ENCODE measurements around the gene AK9.
A peak's percentile ranks its signal among the peaks of the same experiment; 100 is the strongest.

Gene AK9

DNA sequence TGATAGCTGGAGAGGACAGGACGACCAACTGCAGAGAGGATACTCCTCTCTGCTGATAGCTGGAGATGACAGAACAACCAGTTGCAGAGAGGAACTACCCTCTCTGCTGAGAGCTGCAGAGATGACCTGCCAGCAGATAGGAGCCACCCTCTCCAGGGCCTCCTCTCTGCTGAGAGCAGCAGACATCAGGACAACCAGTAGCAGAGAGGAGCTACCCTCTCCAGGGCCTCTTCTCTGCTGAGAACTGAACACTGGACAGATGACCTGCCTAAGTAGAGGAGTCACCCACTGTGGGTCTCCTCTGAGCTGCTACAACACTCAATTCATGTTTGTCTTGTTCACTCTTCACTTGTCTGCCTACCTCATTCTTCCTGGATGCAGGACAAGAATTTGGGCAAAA is 180.6 kb downstream of the AK9 start:
- DNase-seq (ENCODE audit: low read depth), result no peak

DNA sequence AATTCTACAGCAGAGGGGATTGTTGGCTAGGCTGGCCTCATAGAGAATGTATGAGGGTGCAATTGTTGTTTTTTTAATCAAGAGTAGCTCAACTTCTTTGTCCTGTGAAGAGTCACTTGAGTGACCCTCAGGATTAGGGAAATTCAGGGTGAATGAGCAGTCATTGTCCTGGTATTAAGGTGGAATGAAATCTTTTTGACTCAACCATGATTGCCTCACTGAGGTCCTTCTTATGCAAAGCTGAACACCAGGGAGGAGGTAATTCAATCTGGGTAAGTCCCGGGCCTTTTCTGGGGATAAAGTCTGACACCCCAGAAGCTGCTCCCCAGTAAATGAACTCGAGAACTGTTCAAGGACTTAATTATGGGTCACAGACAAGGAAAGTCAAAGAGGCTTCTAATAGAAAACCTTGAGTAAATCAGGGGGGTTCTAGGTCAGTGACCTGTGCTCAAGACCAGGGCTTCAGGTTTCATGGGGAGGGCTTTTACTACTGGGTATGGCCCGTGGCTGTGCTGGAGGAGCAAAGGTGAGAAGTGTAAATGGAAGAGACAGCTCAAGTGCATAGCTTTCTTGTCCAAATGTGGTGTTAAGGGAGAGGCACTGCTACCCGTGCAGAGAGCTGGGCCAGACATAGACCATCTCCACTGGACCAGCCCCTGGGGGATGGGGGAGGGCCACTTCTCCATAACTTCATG is 182.7 kb downstream of the AK9 start:
- DNase-seq (ENCODE audit: low read depth), result no peak

GRCh38 chr6:109507490-109508072 is 183.4 kb downstream of the AK9 start:
- DNase-seq (ENCODE audit: low read depth), result no peak

- no peak for DNase-seq (ENCODE audit: low read depth)
Measured at GRCh38 chr6:109506841-109507240, 184.2 kb downstream of the AK9 start.

DNA sequence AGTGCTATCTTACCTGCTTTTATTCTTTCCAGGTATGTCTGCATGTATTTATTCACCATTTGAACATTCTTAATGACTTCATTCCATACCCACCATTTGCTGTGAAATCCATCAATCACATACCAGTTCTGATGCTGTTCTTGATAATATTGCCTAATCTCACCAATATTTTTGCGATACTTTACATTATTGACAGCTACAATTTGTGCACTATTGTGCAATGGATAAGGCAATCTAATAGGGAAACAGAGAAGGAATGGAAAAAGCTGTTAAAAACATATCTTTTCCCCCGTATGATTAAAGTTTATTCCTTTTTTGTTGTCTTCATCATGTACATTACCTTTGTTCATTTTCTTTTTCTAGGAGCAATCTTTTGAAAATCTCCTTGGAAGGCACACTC is 184.7 kb downstream of the AK9 start:
- no peak for DNase-seq (ENCODE audit: low read depth)

DNA sequence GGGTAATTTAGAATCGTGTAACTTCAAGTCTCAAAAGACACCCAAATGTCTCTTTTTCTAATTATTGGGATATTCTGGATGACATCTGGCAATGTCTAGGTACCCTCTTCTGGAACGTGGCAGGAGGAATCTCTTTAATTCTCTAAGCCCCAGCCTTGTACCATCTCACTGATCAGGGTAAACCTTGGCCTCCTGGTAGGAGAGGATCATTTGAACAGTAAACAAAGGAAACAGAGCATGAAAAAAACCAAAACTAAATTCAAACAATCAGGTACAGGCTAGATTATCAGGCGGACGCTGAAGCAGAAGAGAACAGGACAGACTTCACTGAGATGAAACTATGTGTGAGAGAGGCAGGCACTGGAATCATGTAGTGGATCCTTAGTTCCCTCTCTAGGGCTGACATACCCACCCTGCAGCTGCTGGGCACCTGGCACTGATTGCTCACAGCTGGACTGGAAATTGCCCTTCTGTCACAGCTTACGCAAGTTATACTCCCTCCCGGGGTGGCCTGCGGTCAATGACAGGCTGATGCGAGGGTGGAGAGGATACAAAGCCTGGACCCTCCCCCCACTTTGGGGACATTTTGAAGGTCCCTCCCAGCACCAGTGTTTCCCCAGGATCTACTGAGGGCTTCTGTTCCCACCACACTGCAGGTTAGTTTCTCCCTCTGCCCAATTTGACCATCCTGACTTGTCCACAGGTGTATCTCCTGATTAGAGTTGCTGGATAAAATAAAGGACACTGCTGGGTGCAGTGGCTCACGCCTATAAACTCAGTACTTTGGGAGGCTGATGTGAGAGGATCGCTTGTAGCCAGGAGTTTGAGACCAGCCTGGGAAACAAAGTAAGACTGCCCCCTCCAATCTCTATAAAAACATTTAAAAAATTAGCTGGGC is 187.4 kb downstream of the AK9 start:
- DNase-seq (ENCODE audit: low read depth), result no peak

DNA sequence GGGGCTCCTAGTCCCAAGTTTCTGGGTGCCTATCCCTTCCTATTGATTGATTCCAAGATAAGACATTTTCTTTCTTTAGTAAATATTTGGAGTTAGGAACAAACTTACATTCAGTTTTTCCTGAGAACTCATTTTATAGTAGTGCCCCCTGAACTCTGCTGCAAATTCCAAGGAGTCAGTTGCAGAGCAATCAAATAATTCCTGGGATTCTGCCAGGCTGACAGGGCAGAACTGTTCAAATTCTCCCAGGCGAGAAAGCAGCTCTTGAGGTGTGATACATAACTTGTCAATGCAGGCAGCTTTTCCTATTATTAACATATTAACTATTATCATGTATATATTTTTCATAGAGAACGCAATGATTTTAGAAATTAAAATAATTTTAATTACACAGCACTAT is 192.1 kb downstream of the AK9 start:
- DNase-seq (ENCODE audit: low read depth), result no peak

DNA sequence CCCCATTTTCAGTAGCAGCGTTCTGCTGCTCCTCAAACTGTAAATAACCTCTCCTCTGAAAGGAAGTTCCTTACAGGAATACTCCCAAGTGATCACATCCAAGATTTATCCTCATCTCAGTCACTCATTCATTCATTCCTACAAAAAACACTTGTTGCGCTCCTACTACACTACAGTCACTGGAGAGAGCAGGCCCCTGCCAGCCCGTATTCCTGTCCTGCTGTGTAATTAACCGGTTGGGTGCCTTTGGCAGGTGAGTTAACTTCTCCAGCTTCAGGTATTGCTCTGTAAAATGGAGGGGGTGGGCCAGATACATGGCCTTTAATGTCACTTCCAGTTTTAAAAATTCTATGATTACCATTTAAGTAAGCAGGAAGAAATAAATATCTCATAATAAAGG is 192.9 kb downstream of the AK9 start:
- DNase-seq (ENCODE audit: low read depth), result no peak

DNA sequence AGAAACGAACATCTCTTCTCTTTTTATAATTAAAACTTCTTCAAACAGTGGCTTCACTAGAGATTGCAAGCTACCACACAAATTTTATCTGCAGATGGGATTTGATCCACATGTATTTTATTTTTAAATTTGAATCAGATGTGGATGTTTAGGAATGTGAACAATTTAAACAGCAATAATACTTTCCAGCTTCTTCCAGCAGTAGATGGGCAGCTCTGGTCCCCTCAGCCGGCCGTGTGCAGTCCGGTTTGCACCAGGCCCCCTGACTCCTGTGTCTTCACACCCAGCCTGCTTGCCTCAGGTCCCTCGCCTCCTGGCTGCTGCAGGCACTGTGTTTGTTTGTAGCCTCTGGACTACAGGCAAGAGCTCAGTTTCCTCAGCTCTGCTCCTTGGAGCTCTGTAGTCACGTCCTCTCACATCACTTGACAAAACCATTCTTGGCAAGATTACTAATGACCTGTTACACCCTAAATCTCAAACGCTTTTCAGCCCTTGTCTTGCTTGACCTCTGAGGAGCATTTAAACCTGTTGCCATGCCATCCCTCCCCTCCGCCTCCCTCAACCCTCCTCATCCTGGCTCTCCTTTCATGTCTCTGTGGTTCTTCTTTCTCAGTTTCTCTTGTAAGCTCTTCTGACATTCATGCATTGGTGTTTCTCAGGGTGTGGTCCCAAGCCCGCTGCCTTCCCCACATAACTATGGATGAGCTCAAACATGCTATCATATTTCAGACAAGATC is 194.8 kb downstream of the AK9 start:
- no peak for DNase-seq (ENCODE audit: low read depth)

DNA sequence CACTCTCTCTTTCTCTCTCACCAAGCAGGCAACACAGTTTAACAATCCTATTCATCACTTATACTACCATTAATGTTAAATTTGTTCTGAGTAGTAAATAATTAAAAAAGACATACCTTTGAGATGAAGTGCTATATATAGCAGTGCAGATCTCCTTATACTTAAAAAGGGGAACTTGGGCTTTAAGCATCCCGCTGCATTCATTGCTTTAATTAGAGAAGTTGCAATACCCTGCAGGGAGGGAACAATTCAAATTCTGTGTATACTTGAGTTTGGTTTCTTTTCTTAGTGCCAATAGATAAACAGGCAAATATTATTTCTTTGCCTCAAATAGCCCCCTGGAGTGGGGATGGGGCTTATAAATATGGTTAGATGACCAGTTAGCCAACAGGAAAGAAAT is 197.1 kb downstream of the AK9 start:
- DNase-seq (ENCODE audit: low read depth), result no peak

DNA sequence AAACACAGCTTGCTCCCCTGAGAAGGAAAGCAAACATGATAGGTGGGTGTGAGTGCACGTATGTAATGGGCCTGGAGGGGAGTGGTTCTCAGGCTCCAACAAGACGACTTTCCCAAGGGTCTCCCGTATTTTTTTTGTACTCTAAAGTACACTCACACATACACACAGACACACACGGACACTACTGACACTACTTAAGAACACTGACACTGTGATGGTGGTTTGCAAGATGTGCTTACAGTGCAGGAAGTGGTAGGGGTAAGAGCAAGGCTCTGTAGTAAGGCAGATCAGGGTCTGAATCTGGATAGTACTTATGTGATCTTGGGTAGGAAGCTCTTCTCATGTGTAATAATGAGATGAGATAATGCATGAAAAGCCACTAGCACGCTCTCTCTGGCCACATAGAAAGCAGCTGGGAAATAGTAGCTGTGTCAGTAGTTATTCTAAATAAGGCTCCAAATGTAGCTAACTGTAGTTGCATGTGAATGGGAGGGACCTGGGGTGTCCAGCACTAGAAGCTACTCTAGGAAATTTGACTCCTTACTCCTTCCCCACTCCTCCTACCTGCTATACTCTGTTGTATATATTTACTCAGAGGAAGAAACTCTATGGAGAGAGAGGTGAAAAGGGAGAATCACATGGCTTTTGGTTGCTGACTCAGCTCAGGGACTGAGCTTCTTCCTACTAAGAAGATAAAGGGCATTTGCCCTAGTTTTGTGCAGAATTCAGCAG is 199.6 kb downstream of the AK9 start:
- no peak for DNase-seq (ENCODE audit: low read depth)

- DNase-seq (ENCODE audit: low read depth), result no peak
Measured at GRCh38 chr6:109490713-109491112, 200.3 kb downstream of the AK9 start.

DNA sequence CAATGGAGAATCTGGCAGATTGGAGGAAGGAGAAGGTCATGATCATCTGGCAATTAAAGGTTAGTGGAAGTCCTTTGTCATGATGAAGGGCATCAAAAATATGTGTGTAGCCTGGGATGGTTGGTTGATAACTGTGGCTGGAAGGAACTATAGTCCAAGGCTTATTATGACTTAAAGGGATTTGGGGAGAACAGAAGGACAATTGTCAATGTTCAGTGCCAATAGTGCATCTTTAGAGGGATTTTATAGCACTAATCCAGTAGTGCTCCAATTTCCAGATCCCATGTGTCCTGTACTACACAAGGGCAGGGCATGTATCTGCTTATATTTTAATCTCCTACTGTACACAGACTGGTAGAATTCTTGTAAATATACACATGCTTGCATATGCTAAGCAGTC is 203.0 kb downstream of the AK9 start:
- no peak for DNase-seq (ENCODE audit: low read depth)

DNA sequence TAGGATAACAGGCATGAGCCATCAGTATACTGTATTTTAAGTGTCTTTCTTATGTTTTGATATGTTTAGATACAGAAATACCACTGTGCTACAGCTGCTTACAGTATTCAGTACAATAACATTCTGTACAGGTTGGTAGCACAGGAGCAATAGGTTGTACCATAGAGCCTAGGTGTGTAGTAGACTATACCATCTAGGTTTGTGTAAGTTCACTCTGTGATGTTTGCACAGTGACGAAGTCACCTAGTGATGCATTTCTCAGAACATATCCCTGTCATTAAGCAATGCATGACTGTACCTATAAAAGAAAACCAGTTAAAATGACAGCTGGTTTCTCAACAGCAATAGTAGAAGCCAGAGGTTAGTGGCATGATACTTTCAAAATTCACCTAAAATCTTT is 204.9 kb downstream of the AK9 start:
- no peak for DNase-seq (ENCODE audit: low read depth)

- no peak for DNase-seq (ENCODE audit: low read depth)
Measured at GRCh38 chr6:109485266-109485935, 205.6 kb downstream of the AK9 start.

GRCh38 chr6:109484122-109484521 is 206.9 kb downstream of the AK9 start:
- DNase-seq (ENCODE audit: low read depth), result no peak

DNA sequence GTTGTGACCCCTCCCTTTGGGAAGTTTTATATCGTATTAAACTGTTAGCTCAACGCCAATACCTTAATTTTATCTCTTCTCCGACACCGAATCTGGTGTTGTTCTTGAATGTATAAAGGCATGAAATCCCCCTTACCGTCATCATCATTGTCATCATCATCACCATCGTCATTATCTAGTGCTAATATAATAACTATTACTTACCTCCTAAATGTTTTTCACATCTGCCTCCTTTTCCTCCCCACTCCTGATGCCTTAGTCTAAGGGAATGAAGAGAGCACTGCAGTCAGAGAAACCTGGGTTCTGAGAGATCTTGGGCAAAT is 207.3 kb downstream of the AK9 start:
- no peak for DNase-seq (ENCODE audit: low read depth)

GRCh38 chr6:109482905-109483734 is 207.9 kb downstream of the AK9 start, which contains the start of gene ZBTB24:
Gene ZBTB24, minus strand, starts transcription at chr6:109483219. Its CDS starts 1,193 bp downstream, at chr6:109482026.
- peak; percentile 70 for DNase-seq (ENCODE audit: low read depth)

GRCh38 chr6:109480993-109481480 is 210.0 kb downstream of the AK9 start:
- DNase-seq (ENCODE audit: low read depth), result no peak

Data from stimulated activated CD8-positive, alpha-beta memory T cell treated with anti-CD3 and anti-CD28 coated beads, Interleukin-15, amount 100 ng/mL, for 24 hours (primary cell).